Measurements from ENCODE around the gene CLDN2.

Gene CLDN2

GRCh38 chrX:106889468-106889867, 30.7 kb upstream of the CLDN2 start:
- no peaks in the 10 kb centered on the region for H3K79me2 ChIP-seq (ENCODE audit: insufficient read depth, low read length)

GRCh38 chrX:106891762-106892460, 28.3 kb upstream of the CLDN2 start:
- Histone ChIP-seq H3K9me2 (replicated peaks; ENCODE audit: insufficient read depth, low read length) (no peaks in the 10 kb centered on the region), H3K27ac (ENCODE audit: low read depth, low read length) (no peak overlapping the region), H3K4me2 (ENCODE audit: low read depth, low read length, poor library complexity, severe bottlenecking) (no peak overlapping the region), H3K9me3 (ENCODE audit: insufficient read depth, low read length) (no peaks in the 10 kb centered on the region), H3K4me3 (ENCODE audit: insufficient read depth, low read length, poor library complexity, severe bottlenecking) (no peak overlapping the region), H3K79me2 (ENCODE audit: insufficient read depth, low read length) (no peaks in the 10 kb centered on the region), H3K9ac (ENCODE audit: low read length) (no peak overlapping the region), H2AFZ (ENCODE audit: low read depth, low read length, severe bottlenecking) (no peak overlapping the region), H3K36me3 (ENCODE audit: low read length) (no peaks in the 10 kb centered on the region), H3K27me3 (ENCODE audit: low read length) (no peaks in the 10 kb centered on the region), H4K20me1 (ENCODE audit: low read depth, low read length) (no peaks in the 10 kb centered on the region), H3F3A (ENCODE audit: insufficient read depth) (no peaks in the 10 kb centered on the region)
- TF ChIP-seq CTCF (IDR thresholded peaks at IDR 0.05; ENCODE audit: insufficient read depth, low read length, poor library complexity, severe bottlenecking) = no peak
- TF ChIP-seq EZH2phosphoT487 (conservative IDR thresholded peaks at IDR 0.05; ENCODE audit: low read length) = no peak

More at GRCh38 chrX:106889468-106889867, 30.7 kb upstream of the CLDN2 start:
- H3K27me3 ChIP-seq (ENCODE audit: low read length) = no peaks in the 10 kb centered on the region
- no peak overlapping the region for H3K27ac ChIP-seq (ENCODE audit: low read depth, low read length)
- TF ChIP-seq EZH2phosphoT487 (conservative IDR thresholded peaks at IDR 0.05; ENCODE audit: low read length) (no peak), CTCF (IDR thresholded peaks at IDR 0.05; ENCODE audit: insufficient read depth, low read length, poor library complexity, severe bottlenecking) (no peak)
- H2AFZ ChIP-seq (ENCODE audit: low read depth, low read length, severe bottlenecking) = no peak overlapping the region
- H3K9me3 ChIP-seq (ENCODE audit: insufficient read depth, low read length) = no peaks in the 10 kb centered on the region
- H3K4me2 ChIP-seq (ENCODE audit: low read depth, low read length, poor library complexity, severe bottlenecking) = no peak overlapping the region
- no peaks in the 10 kb centered on the region for H3F3A ChIP-seq (ENCODE audit: insufficient read depth)
- H3K4me3 ChIP-seq (ENCODE audit: insufficient read depth, low read length, poor library complexity, severe bottlenecking) = no peak overlapping the region
- no peaks in the 10 kb centered on the region for H4K20me1 ChIP-seq (ENCODE audit: low read depth, low read length)
- no peaks in the 10 kb centered on the region for H3K9me2 ChIP-seq (replicated peaks; ENCODE audit: insufficient read depth, low read length)
- H3K9ac ChIP-seq (ENCODE audit: low read length) = no peak overlapping the region
- H3K36me3 ChIP-seq (ENCODE audit: low read length) = no peaks in the 10 kb centered on the region

- Histone ChIP-seq H3K27ac (ENCODE audit: low read depth, low read length) (no peak overlapping the region), H3K4me2 (ENCODE audit: low read depth, low read length, poor library complexity, severe bottlenecking) (no peak overlapping the region), H3K27me3 (ENCODE audit: low read length) (no peaks in the 10 kb centered on the region), H3K9ac (ENCODE audit: low read length) (no peak overlapping the region), H3K9me3 (ENCODE audit: insufficient read depth, low read length) (no peaks in the 10 kb centered on the region), H2AFZ (ENCODE audit: low read depth, low read length, severe bottlenecking) (no peak overlapping the region), H3K4me3 (ENCODE audit: insufficient read depth, low read length, poor library complexity, severe bottlenecking) (no peak overlapping the region), H3K9me2 (replicated peaks; ENCODE audit: insufficient read depth, low read length) (no peaks in the 10 kb centered on the region), H3F3A (ENCODE audit: insufficient read depth) (no peaks in the 10 kb centered on the region), H4K20me1 (ENCODE audit: low read depth, low read length) (no peaks in the 10 kb centered on the region), H3K36me3 (ENCODE audit: low read length) (no peaks in the 10 kb centered on the region), H3K79me2 (ENCODE audit: insufficient read depth, low read length) (no peaks in the 10 kb centered on the region)
- no peak for TF ChIP-seq EZH2phosphoT487 (conservative IDR thresholded peaks at IDR 0.05; ENCODE audit: low read length)
- TF ChIP-seq CTCF (IDR thresholded peaks at IDR 0.05; ENCODE audit: insufficient read depth, low read length, poor library complexity, severe bottlenecking) = peak; percentile 38
These were observed 25.8 kb upstream of the CLDN2 start for GRCh38 chrX:106894392-106894909.
